Activated CD8-positive, alpha-beta memory T cell treated with anti-CD3 and anti-CD28 coated beads, Interleukin-2, amount 50 U/mL, for 48 hours (primary cell): ENCODE measurements around the gene SRGAP1.

ENCODE experiments used
- DNase-seq: peaks from one replicate; pipeline ENCODE4 v3.0.0-alpha.2; 2020

SRGAP1 gene

GRCh38 chr12:63844391-63845341 is at the start of gene SRGAP1:
SRGAP1 (plus strand) TSS chr12:63844700; CDS start chr12:63844817, 117 bp downstream.
- DNase-seq, result no peak

DNA sequence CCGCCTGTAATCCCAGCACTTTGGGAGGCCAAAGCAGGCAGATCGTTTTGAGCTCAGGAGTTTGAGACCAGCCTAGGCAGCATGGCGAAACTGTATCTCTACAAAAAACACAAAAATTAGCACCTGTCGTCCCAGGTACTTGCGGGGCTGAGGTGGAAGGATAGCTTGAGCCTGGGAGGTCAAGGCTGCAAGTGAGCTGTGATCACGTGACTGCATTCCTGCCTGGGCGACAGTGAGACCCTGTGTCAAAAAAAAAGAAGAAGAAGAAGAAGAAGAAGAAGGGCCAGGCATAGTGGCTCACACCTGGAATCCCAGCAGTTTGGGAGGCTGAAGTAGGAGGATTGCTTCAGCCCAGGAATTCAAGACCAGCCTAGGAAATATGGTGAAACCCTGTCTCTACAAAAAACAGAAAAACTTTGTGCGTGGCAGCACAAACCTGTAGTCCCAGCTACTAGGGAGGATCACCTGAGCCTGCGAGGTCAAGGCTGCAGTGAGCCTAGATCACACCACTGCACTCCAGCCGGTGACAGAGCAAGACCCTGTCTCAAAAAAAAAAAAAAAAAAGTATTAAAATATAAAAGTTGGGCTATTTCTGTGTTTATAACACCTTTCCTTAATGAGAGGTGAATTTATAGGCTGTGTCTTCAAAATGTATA is 49.3 kb upstream of the SRGAP1 start:
- no peak for DNase-seq

- no peak for DNase-seq
These were observed 48.6 kb upstream of the SRGAP1 start for GRCh38 chr12:63795944-63796343.

DNA sequence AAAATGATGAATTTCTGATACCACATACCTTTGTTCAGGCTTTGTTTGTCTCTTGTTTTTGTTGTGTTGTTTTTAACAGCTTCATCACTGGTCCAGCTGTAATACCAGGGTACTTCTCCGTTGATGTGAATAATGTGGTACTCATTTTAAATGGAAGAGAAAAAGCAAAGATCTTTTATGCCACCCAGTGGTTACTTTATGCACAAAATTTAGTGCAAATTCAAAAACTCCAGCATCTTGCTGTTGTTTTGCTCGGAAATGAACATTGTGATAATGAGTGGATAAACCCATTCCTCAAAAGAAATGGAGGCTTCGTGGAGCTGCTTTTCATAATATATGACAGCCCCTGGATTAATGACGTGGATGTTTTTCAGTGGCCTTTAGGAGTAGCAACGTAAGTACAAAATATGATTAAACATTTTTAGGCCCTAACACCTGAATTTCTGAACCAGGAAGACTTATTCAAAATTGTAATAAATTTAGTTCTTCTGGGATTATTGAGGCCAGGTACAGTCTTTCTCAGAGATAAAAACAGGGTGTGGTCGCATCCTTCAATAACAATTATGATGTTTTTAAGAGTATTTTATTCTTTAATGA is 42.4 kb upstream of the SRGAP1 start:
- no peak for DNase-seq

DNA sequence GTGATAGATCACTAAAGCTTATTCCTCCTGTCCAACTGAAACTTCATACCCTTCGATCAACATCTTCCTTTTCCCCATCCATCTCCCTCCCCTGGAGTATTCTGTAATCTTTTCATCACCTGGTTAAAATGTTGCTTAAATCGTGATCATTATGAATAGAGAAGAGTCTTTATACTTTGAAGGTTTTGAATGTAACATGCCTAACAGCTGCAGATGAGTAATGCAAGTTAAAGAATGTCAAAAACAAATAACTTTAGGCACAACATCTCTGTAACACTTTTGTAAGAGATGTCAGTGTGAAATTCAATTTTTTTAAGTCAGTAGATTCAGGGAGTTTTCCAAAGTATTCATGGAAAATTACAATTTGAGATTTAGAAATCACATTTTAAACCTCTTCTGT is 39.8 kb upstream of the SRGAP1 start:
- DNase-seq, result no peak

DNA sequence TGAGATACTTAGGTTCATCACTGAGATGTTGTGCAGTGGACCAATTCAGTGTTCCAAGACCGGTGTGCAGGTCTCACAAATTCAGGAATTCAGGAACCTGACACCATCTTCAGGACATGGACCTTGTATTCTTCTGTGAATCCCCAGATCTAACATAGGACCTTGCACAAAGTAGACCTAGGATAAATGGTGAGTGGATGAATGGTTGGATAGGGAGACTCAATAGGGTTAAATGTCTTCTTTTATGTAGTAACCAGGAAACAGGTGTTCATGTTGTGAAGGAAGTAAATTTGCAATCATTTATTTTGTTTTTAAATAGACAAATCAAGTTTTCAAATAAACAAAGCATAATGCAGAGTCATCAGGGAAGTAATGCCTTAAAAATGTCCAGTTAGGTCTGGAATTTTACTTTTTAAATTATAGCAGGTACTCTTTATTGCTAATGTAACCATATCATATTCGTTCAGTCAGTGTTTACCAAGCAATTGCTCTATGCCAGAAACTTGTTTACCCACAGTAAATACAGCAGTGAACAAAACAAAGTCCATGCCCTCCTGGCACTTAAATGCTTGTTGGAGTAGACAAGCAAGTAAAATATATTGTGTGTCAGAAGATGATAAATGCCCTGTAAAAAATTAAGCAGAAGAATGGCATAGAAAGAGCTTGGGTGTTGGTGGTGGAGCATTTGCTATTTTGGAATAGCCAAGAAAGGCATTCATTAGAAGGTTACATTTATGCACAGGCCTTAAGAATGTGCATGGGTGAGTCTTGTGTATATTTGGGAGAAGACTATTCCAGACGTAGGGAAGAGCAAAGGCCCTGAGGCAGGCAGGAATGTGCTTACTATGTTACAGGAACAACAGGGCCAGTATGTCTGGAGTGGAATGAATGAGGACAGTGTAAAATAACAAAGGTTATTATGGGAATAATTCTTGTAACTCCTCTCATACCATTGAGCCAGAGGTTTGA is 38.5 kb upstream of the SRGAP1 start:
- no peak for DNase-seq

DNA sequence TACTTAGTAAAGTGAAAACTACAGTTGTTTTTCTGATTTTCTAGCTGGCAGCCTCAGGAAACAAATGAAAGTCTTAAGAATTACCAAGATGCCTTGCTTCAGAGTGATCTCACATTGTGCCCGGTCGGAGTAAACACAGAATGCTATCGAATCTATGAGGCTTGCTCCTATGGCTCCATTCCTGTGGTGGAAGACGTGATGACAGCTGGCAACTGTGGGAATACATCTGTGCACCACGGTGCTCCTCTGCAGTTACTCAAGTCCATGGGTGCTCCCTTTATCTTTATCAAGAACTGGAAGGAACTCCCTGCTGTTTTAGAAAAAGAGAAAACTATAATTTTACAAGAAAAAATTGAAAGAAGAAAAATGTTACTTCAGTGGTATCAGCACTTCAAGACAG is 35.9 kb upstream of the SRGAP1 start:
- no peak for DNase-seq

GRCh38 chr12:63809566-63809965 is 34.9 kb upstream of the SRGAP1 start:
- no peak for DNase-seq

- no peak for DNase-seq
These were observed 33.2 kb upstream of the SRGAP1 start for GRCh38 chr12:63811334-63811733.

GRCh38 chr12:63811755-63812154 is 32.7 kb upstream of the SRGAP1 start:
- no peak for DNase-seq

- no peak for DNase-seq
These were observed 30.2 kb upstream of the SRGAP1 start for GRCh38 chr12:63814146-63814772.

DNA sequence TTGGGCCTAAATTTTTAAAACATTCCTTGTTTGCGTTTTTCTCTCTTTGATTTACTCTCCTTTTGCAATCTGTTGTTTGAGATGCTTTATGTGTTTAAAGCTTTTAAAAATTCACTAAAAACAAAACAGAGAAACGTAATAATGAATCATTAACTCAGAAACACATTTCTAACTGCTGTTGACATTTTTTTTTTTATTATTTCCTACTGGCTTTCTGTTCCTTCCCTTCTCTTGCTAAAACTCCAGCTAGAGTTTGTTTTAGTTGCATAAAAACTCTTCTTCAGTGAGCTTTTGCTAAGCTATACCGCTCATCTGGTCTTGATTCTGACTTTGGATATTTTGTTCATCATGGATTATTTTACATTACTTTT is 29.0 kb upstream of the SRGAP1 start:
- DNase-seq, result no peak

GRCh38 chr12:63816031-63816430 is 28.5 kb upstream of the SRGAP1 start:
- no peak for DNase-seq

- DNase-seq, result no peak
These were observed 24.1 kb upstream of the SRGAP1 start for GRCh38 chr12:63820427-63820826.

DNA sequence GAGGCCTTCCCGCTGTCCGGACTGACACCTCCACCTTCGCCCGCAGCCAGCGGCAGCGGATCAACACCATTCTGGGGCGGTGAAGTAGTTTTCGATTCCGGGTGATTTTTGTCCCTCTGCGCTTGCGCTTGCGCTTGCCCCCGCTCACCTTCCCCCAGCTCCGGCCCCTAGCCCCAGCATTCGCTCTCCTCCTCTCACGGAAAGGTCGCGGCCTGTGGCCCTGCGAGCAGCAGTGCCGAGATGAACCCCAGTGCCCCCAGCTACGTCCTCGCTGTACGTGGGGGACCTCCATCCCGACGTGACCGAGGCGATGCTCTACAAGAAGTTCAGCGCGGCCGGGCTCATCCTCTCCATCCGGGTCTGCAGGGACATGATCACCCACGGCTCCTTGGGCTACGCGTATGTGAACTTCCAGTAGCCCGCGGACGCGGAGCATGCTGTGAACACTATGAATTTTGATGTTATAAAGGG is 22.7 kb upstream of the SRGAP1 start:
- DNase-seq, result no peak

GRCh38 chr12:63822352-63822751 is 22.1 kb upstream of the SRGAP1 start:
- DNase-seq, result no peak

- no peak for DNase-seq
These were observed 21.5 kb upstream of the SRGAP1 start for GRCh38 chr12:63823040-63823439.

DNA sequence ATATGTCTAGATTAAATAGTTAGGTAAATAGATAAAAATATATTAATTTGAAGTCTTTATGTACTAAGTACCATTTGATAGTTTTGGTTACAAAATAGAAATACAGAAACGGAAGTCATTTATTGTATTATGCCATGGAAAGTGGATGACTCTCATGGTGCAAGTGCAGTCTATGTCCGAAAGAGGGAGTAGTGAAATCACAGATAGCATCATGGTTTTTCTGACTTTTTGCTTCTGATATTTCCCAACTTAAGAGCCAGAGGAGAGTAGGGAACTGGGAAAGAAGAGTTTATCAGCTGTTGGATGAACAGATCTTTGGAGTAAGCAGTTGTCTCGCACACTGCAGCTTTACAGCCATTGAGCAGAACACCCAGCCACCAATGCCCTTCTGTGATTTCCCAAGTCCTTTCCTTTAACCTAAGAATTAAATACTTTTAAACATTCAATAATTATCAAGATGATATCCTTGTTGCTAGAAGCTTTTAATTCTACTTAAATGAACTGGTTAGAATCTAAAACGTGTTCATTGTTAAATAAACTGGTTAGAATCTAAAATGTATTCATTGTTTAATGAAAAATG is 18.4 kb upstream of the SRGAP1 start:
- DNase-seq, result no peak

- DNase-seq, result no peak
These were observed 15.6 kb upstream of the SRGAP1 start for GRCh38 chr12:63828867-63829266.

- no peak for DNase-seq
These were observed 8.5 kb upstream of the SRGAP1 start for GRCh38 chr12:63836046-63836445.

DNA sequence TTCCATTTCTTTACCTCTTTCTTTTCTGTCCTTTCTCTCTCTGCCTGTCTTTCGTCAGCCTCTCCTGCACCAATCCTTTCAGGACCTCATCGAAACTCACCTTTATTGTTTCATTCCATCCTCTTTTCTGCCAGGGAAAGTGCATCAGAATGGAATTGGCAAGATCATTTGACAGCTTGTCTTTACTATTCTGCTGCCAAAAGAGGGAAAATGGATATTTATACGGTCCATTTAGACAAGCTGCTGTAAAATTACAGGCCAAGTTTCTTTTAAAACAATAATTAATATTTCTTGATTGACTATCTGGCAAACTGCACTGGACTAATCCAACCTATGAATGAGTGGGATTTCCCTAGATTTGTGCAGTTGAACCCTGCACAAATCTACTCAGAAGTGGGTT is 7.6 kb upstream of the SRGAP1 start:
- no peak for DNase-seq

GRCh38 chr12:63838411-63838810 is 6.1 kb upstream of the SRGAP1 start:
- no peak for DNase-seq
